GM23338 (cell line): ENCODE data around the gene EPS8L2.

Experiments
- CREB1 ChIP-seq: fragments of 250-450 bp; sonication (Bioruptor Pico); IDR thresholded peaks from 2 replicates; pipeline ENCODE4 v1.5.0; 2020; ENCODE audit warnings: low read depth, mild to moderate bottlenecking, moderate library complexity
- CTCF ChIP-seq, 2 experiments: fragments of 200-600 bp in 1 of 2; sonication (generic) in 1 of 2; conservative IDR thresholded peaks; 2 replicates each; pipeline versions ENCODE4 v1.5.1 to v1.6.1; 2016 to 2017; ENCODE audit warnings: antibody characterized with exemption in 2 of 2, low read depth in 2 of 2, mild to moderate bottlenecking in 2 of 2, moderate library complexity in 1 of 2
- ETS1 ChIP-seq: IDR thresholded peaks from 2 replicates; pipeline ENCODE4 v1.6.1; 2016; ENCODE audit warnings: antibody characterized with exemption
- EZH2 ChIP-seq: fragments of 200-600 bp; sonication (generic); IDR thresholded peaks from one replicate; pipeline ENCODE4 v1.8.0; 2017; ENCODE audit warnings: antibody characterized with exemption, mild to moderate bottlenecking, low read depth; ENCODE audit not compliant: unreplicated experiment
- EZH2phosphoT487 ChIP-seq: fragments of 200-600 bp; sonication (generic); IDR thresholded peaks from one replicate; pipeline ENCODE4 v1.8.1; 2018; ENCODE audit warnings: antibody characterized with exemption; ENCODE audit not compliant: unreplicated experiment
- NANOG ChIP-seq: IDR thresholded peaks from 2 replicates; pipeline ENCODE4 v1.6.1; 2016; ENCODE audit warnings: antibody characterized with exemption, borderline replicate concordance
- POLR2AphosphoS5 ChIP-seq: IDR thresholded peaks from 2 replicates; pipeline ENCODE4 v1.6.1; 2016; ENCODE audit warnings: antibody characterized with exemption, low read depth
- REST ChIP-seq: IDR thresholded peaks from one replicate; pipeline ENCODE4 v1.6.1; 2018; ENCODE audit warnings: antibody characterized with exemption; ENCODE audit not compliant: unreplicated experiment
- STAT1 ChIP-seq: IDR thresholded peaks from one replicate; pipeline ENCODE4 v1.6.1; 2016; ENCODE audit warnings: antibody characterized with exemption; ENCODE audit not compliant: unreplicated experiment
- ZNF114 ChIP-seq: fragments of 250-450 bp; sonication (Bioruptor Pico); IDR thresholded peaks from 2 replicates; pipeline ENCODE4 v1.5.0; 2020; ENCODE audit warnings: mild to moderate bottlenecking, moderate library complexity

GRCh38 chr11:704781-705645 lies 1.0 kb upstream of the EPS8L2 start:
- TF ChIP-seq REST (no peak), CTCF (conservative IDR thresholded peaks at IDR 0.05; ENCODE audit: low read depth in 2 of 2) (no peak), EZH2 (no peak), ETS1 (no peak), STAT1 (no peak), NANOG (no peak), POLR2AphosphoS5 (no peak), EZH2phosphoT487 (no peak), ZNF114 (CRISPR knock-in tag) (no peak), CREB1 (CRISPR knock-in tag) (no peak)
